GM19035 (cell line): ENCODE results near the gene ATL2.
"Not testable (repeated sequence)": the region's sequence is repeated elsewhere in the genome, so short reads cannot be mapped to it uniquely, and the experiment has no call there.

Experiments
- ATAC-seq: cut with Tn5 transposase; IDR thresholded peaks from one replicate; pipeline ENCODE4 v1.9.1; 2021; ENCODE audit not compliant: unreplicated experiment

The ATL2 gene

DNA sequence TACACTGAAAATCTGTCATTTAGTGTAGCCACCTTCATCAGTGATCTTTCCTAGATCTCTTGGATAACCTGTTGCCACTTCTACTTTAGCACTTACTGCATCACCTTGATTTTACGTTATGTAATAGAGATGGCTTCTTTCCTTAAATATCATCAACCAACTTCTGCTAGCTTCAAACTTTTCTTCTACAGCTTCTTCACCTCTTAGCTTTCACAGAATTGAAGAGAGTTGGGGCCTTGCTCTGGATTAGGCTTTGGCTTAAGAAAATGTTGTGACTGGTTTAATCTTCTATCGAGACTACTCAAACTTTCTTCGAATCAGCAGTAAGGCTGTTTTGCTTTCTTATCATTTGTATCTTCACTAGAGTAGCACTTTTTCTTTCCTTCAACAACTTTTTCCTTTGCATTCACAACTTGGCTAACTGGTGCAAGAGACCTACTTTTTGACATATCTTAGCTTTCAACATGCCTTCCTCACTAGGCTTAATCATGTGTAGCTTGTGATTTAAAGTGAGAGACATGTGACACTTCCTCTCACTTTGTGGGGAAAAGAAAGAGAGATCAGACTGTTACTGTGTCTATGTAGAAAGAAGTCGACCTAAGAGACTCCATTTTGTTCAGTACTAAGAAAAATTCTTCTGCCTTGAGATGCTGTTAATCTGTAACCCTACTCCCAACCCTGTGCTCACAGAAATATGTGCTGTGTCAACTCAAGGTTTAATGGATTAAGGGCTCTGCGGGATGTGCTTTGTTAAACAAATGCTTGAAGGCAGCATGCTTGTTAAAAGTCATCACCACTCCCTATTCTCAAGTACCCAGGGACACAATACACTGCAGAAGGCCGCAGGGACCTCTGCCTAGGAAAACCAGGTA lies 99.6 kb downstream of the ATL2 start:
- no peak for ATAC-seq

- ATAC-seq: no peak
Observed at GRCh38 chr2:38274286-38275276, 102.5 kb downstream of the ATL2 start.

DNA sequence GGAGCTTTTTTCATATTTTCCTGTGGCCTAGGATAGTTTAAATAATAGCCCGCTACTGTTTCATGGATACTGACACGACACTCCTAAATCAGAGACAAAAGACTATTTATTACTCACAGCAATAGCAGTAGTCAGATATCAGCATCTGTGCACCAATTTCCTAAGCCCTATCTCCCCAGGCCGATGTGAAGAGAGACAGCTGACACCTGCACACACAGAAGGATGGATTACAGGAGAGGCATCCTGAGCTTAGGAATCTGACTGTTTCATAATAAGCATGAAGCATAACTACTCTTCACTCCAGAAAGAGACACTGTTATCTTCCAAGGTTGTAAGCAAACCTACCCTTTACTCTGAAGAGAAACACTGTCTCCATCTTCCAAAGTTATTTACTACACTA lies 105.4 kb downstream of the ATL2 start:
- no peak for ATAC-seq

DNA sequence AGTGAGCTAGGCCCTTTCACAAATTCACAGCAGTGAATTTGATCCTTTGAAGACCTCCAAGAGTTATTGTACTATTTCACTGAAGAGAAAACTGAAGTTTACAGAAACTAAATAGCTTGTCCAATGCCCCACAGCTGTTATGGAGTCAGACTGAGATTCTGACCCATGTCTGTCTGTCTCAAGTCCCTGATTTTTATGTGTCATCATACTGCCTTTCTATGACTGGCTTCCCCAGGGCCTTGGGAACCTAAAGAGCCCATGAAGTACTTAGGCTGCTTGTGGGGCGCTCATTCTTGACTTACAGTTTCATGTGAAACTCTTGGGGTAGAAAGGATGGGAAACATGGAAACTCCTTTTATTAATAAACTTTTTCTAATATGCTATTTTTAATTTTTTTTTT lies 107.7 kb downstream of the ATL2 start:
- no peak for ATAC-seq

GRCh38 chr2:38268691-38269327 lies 108.3 kb downstream of the ATL2 start:
- no peak for ATAC-seq

DNA sequence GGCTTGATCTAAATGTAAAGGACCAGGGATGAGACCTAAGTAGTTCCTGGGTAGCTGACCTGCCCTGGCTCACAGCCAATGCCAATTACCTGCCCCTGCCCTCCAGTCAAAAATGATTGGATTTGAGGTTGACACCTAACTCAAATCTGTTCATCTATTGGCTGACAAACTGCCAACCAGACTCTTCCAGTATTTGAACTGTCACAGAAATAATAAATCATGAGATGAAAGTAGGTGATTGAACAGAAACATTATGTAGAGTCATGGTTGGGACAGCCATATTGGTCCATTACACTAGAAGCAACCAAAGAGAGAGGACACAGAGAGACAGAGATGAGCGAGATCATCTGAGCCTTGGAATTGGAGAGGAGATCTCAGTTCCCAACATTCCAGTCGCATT lies 109.1 kb downstream of the ATL2 start:
- ATAC-seq: no peak

- ATAC-seq: no peak
Observed at GRCh38 chr2:38267270-38267925, 109.7 kb downstream of the ATL2 start.

GRCh38 chr2:38266382-38267061 lies 110.6 kb downstream of the ATL2 start:
- ATAC-seq: no peak

DNA sequence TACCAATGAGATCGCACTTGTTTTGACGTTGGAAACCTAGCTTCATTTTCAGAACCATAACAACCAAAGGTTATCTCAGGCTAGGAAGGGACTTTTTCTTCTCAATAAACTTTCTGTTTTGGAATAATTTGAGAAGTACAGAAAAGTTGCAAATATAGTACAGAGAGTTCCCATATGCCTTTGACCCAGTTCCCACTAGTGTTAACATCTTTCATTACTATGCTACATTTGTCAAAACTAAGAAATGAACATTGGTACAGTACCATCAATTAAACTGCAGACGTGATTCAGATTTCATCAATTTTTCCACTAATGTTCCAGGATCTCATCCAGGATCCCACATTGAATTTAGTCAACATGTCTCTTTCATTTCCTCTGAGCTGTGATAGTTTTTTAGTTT lies 111.6 kb downstream of the ATL2 start:
- no peak for ATAC-seq

DNA sequence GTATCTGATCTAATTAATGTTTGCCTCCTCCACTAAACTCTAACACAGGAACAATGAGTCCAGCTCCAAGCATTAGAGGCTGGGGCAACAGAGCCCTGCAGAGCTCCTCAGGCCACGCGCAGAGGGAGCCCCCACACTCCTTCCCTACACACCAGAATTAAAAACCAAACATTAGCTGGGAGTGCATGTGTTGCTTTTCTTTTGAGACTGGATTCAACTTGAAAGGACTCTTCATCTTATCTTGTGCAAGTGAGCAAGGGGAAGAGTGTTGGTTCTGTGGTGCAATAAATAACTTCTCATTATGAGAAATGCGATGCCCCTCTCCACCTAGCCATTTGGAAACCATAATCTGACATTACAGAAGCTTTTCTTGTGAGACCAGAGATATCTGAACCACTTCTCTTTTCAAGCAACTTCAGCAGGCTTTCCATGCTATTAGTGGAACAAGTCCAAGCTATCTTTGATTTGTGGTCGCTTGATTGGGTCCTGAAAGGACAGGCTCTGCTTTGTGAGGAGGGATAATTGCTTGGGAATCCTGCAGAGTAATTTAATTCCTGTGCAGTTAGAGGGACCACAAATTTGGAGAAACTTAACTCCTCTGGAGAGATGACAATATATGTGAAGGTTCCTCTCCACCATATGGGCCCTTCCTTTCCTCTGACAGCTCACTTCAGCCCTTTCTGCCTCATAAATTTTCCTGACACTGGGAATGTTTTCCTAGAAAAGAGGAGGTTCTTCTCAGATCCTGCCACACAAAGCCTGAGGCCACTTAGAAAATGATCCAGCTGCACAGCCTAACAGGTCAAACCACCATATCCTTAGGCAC lies 112.5 kb downstream of the ATL2 start:
- ATAC-seq: no peak

DNA sequence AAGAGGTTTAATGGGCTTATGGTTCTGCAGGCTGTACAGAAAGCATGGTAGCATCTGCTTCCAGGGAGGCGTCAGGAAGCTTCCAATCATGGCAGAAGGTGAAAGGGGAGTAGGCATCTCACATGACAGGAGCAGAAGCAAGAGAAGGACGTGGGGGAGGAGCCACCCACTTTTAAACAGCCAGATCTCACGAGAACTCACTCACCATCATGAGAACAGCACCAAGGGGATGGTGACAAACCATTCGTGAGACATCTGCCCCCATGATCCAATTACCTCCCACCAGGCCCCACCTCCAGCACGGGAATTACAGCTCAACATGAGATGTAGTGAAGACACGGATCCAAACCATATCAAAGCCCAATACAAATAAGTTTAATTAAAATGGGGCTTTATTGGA lies 113.8 kb downstream of the ATL2 start:
- ATAC-seq: no peak

DNA sequence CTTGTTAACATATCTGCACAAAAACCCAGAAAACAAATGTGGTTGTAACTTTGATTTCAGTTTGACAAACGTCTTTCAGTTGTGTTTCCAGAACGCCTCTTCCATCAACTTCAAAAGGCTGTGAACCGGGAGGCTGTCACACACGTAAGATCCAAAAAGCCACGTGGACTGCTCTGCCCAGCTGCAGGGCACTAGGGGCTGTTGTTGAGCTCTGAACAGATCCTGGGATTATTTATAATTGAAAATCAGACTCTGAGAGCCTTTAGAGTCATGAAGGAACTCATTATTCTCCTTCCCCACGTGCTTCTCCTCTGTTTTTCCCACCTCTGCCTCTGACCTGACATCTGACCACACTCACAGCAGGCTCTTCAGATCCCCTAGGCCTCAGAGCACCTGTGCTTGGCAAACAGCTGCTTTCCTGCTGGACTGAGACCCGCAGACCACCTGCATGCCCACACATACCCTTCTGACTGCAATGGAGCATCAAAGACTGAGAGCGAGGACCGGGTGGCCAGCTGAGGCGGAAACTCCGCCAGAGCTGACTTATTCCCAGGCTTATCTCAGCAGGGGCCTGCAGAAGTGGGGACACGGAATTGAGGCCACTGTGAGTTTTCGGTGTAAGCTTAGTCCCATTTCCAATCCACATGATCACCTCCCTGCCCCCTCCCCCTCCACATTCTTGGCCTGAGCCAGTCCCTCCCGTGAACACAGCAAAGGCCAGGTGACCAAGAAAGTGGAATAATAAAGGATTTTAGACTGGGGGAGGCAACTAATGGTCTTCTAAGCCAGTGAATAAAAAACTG lies 114.8 kb downstream of the ATL2 start:
- ATAC-seq: no peak

DNA sequence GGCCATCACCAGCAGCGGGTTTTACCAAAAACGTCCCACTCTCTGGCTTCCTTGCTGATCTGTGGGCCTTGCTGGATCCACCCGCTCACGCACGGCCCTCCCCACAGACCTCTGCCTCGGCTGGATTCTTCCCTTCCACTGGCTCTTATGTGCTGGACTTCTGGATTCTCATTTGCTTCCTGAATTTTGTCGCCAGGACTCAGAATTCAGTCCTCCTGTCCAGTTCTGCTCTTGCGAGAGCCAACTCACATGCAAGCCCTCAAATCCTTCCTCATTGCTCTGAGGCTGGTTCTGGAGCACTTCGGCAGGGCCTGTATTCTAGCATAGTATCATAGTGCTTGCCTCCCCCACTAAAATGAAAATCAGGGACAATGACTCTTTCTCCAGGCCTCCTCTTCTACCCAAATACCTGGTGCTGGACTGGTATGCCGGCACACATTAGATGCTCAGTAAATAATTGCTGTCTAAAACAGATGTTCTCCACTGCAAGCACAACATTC lies 115.5 kb downstream of the ATL2 start:
- no peak for ATAC-seq

- no peak for ATAC-seq
Observed at GRCh38 chr2:38260972-38261371, 116.1 kb downstream of the ATL2 start.

DNA sequence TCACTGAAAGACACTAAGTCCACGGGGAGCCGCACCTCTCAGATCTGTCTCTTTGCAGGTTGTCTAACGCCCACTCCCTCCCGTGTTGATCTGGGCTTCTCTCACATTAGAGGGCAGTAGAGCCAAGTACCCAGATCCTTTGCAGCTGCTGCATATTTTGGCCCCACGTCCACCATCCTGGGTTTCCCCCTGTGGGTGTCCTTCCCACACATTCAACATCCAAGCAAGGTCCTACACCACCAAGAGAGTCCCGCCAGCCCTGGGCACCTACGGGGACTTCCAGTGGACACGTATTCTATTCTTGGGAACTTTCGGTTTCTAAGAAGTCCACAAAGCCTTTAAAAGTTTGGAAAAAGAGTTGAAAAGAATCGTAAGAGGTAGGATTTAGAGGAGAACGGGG lies 116.6 kb downstream of the ATL2 start:
- no peak for ATAC-seq

DNA sequence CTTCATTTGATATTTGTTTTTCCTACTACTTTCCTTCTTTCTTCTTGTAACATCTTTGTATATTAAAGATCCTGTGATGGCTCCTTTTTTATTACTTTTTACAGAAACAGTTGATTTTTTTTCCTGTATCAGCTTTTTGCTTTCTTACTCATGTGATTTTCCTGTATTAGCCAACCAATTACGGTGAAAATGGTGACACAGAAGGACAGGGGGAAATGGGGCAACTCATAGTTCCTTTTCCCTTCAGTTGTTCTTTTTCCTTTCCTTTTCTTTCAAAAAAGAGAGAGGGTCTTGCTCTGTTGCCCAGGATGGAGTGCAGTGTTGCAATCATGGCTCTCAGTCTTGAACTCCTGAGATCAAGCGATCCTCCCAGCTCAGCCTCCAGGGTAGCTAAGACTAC lies 117.8 kb downstream of the ATL2 start:
- ATAC-seq: no peak

DNA sequence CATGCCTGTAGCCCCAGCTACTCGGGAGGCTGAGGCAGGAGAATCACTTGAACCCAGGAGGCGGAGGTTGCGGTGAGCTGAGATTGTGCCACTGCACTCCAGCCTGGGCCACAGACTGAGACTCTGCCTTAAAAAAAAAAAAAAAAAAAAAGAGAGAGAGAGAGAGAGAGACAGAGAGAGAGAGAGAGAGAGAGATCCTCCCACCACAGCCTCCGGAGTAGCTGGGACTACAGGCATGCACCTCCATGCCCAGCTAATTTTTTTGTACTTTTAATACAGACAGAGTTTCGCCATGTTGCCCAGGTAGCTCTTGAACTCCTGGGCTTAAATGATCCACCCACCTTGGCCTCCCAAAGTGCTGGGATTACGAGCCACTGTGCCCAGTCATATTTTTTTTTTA lies 119.4 kb downstream of the ATL2 start:
- not testable (repeated sequence) for ATAC-seq

- ATAC-seq: no peak
Observed at GRCh38 chr2:38256610-38257009, 120.5 kb downstream of the ATL2 start.
